ENCODE results near the gene GIT1. TPM values are rescaled to one million over a fixed set of nuclear protein-coding genes. Genes with fewer than 3 reads are reported as not detected.

GIT1 gene
- polyA plus RNA-seq, 3 donors from 2014 or later: 2.3 to 8.9 (median 5.1) TPM

GRCh38 chr17:29557739-29558116 lies 31.7 kb downstream of the GIT1 start:
- Mint-ChIP-seq H3K9me3 (no peaks in the 10 kb centered on the region), H3K4me3 (peak overlapping the region in 3 of 5 donors; percentile 2 to 42 (median 19))

GRCh38 chr17:29557085-29557738 lies 32.2 kb downstream of the GIT1 start:
- Mint-ChIP-seq H3K27me3 (ENCODE audit: low read depth in 3 of 3) (peaks cover 0 to 5% (median 2%) of the 10 kb centered on the region in 3 donors), H3K4me1 (peaks cover 46 to 59% of the 10 kb centered on the region in 2 donors), H3K9me3 (no peaks in the 10 kb centered on the region), H3K27ac (peak overlapping the region; percentile 42 to 82 (median 60)), H3K36me3 (peaks cover 7 to 12% (median 9%) of the 10 kb centered on the region in 3 donors), H3K4me3 (peak overlapping the region in 3 of 5 donors; percentile 1 to 19 (median 18))
- no peak for DNase-seq

More at GRCh38 chr17:29557739-29558116, 31.7 kb downstream of the GIT1 start:
- peak overlapping the region; percentile 42 to 82 (median 60) for H3K27ac Mint-ChIP-seq
- peaks cover 8 to 12% (median 9%) of the 10 kb centered on the region in 3 donors for H3K36me3 Mint-ChIP-seq
- H3K4me1 Mint-ChIP-seq: peaks cover 49 to 64% of the 10 kb centered on the region in 2 donors
- no peak for DNase-seq
- H3K27me3 Mint-ChIP-seq (ENCODE audit: low read depth in 3 of 3): peaks cover 0 to 6% (median 2%) of the 10 kb centered on the region in 3 donors

GRCh38 chr17:29555840-29556239 lies 33.6 kb downstream of the GIT1 start:
- DNase-seq: no peak
- Mint-ChIP-seq H3K27ac (peak overlapping the region in 1 of 6 donors; percentile 48), H3K4me1 (peaks cover 33 to 45% of the 10 kb centered on the region in 2 donors), H3K36me3 (peaks cover 3 to 6% (median 3%) of the 10 kb centered on the region in 3 donors), H3K9me3 (no peaks in the 10 kb centered on the region), H3K4me3 (no peak overlapping the region), H3K27me3 (ENCODE audit: low read depth in 3 of 3) (no peaks in the 10 kb centered on the region)

GRCh38 chr17:29549177-29549923 lies 40.1 kb downstream of the GIT1 start:
- peak; percentile 32 to 42 (median 36) for DNase-seq
- peaks cover 16 to 27% of the 10 kb centered on the region in 2 donors for H3K4me1 Mint-ChIP-seq

GRCh38 chr17:29546830-29547229 lies 42.6 kb downstream of the GIT1 start:
- Mint-ChIP-seq H3K4me3 (no peak overlapping the region), H3K36me3 (peaks cover 7 to 29% (median 13%) of the 10 kb centered on the region in 3 donors), H3K27ac (peak overlapping the region in 4 of 6 donors; percentile 12 to 74 (median 56)), H3K9me3 (no peaks in the 10 kb centered on the region), H3K27me3 (ENCODE audit: low read depth in 3 of 3) (peaks cover 0 to 5% (median 0%) of the 10 kb centered on the region in 3 donors), H3K4me1 (peaks cover 14 to 27% of the 10 kb centered on the region in 2 donors)
- DNase-seq: no peak

More at GRCh38 chr17:29549177-29549923, 40.1 kb downstream of the GIT1 start:
- Mint-ChIP-seq H3K4me3 (no peak overlapping the region), H3K27me3 (ENCODE audit: low read depth in 3 of 3) (no peaks in the 10 kb centered on the region), H3K36me3 (peaks cover 0 to 10% (median 2%) of the 10 kb centered on the region in 3 donors), H3K9me3 (no peaks in the 10 kb centered on the region), H3K27ac (peak overlapping the region; percentile 17 to 64 (median 42))

GRCh38 chr17:29546085-29546484 lies 43.4 kb downstream of the GIT1 start:
- H3K4me1 Mint-ChIP-seq: peaks cover 14 to 27% of the 10 kb centered on the region in 2 donors
- no peaks in the 10 kb centered on the region for H3K9me3 Mint-ChIP-seq
- no peak overlapping the region for H3K4me3 Mint-ChIP-seq
- peaks cover 0 to 5% (median 0%) of the 10 kb centered on the region in 3 donors for H3K27me3 Mint-ChIP-seq (ENCODE audit: low read depth in 3 of 3)
- peak overlapping the region in 2 of 6 donors; percentile 9 to 43 for H3K27ac Mint-ChIP-seq
- peaks cover 7 to 29% (median 13%) of the 10 kb centered on the region in 3 donors for H3K36me3 Mint-ChIP-seq
- no peak for DNase-seq

- peaks cover 0 to 6% (median 0%) of the 10 kb centered on the region in 3 donors for H3K27me3 Mint-ChIP-seq (ENCODE audit: low read depth in 3 of 3)
- H3K4me1 Mint-ChIP-seq: peaks cover 6 to 13% of the 10 kb centered on the region in 2 donors
- H3K36me3 Mint-ChIP-seq: peaks cover 11 to 29% (median 13%) of the 10 kb centered on the region in 3 donors
- no peak for DNase-seq
- no peak overlapping the region for H3K4me3 Mint-ChIP-seq
- H3K9me3 Mint-ChIP-seq: no peaks in the 10 kb centered on the region
- H3K27ac Mint-ChIP-seq: peak overlapping the region in 1 of 6 donors; percentile 11
These were observed 45.4 kb downstream of the GIT1 start for GRCh38 chr17:29544066-29544465.

GRCh38 chr17:29533976-29534375 lies 55.5 kb downstream of the GIT1 start:
- Mint-ChIP-seq H3K4me3 (no peak overlapping the region), H3K4me1 (peaks cover 0 to 5% of the 10 kb centered on the region in 2 donors), H3K9me3 (no peaks in the 10 kb centered on the region), H3K27me3 (ENCODE audit: low read depth in 3 of 3) (peaks cover 2 to 6% (median 3%) of the 10 kb centered on the region in 3 donors), H3K36me3 (peaks cover 18 to 30% (median 24%) of the 10 kb centered on the region in 3 donors), H3K27ac (no peak overlapping the region)
- DNase-seq: no peak

- Mint-ChIP-seq H3K27ac (no peak overlapping the region), H3K9me3 (no peaks in the 10 kb centered on the region), H3K36me3 (peaks cover 5 to 15% (median 8%) of the 10 kb centered on the region in 3 donors), H3K27me3 (ENCODE audit: low read depth in 3 of 3) (peaks cover 0 to 2% (median 0%) of the 10 kb centered on the region in 3 donors), H3K4me3 (no peak overlapping the region), H3K4me1 (peaks cover 0 to 5% of the 10 kb centered on the region in 2 donors)
- no peak for DNase-seq
These were observed 63.1 kb downstream of the GIT1 start for GRCh38 chr17:29526322-29526721.

- peaks cover 0 to 3% (median 0%) of the 10 kb centered on the region in 3 donors for H3K27me3 Mint-ChIP-seq (ENCODE audit: low read depth in 3 of 3)
- peaks cover 0 to 15% (median 3%) of the 10 kb centered on the region in 3 donors for H3K36me3 Mint-ChIP-seq
- no peaks in the 10 kb centered on the region for H3K9me3 Mint-ChIP-seq
- H3K4me3 Mint-ChIP-seq: no peak overlapping the region
- DNase-seq: no peak
- no peak overlapping the region for H3K27ac Mint-ChIP-seq
- no peaks in the 10 kb centered on the region for H3K4me1 Mint-ChIP-seq
These were observed 64.8 kb downstream of the GIT1 start for GRCh38 chr17:29524692-29525091.

Other genes starting within 250 kb of the GIT1 start
- gene TAOK1, start 199.3 kb downstream of the GIT1 start, polyA plus RNA-seq: 1 to 10 TPM; 2.0 to 3.4 (median 2.2) TPM
- gene ABHD15, start 22.6 kb downstream of the GIT1 start, polyA plus RNA-seq: 10 to 100 TPM; 31.6 to 36.7 (median 34.0) TPM
- gene TP53I13, start 20.9 kb downstream of the GIT1 start, polyA plus RNA-seq: 10 to 100 TPM; 41.6 to 50.5 (median 47.0) TPM
- under 1 TPM in 1 of 3 donors, not detected in 2; 0.18 TPM for gene ANKRD13B, start 3.5 kb upstream of the GIT1 start, polyA plus RNA-seq
- 1 to 10 TPM in 1 of 3 donors, under 1 TPM in 2; 0.12 to 1.3 (median 0.38) TPM for gene CORO6, start 33.3 kb upstream of the GIT1 start, polyA plus RNA-seq

Data from immature natural killer cell (primary cell).